NCI-H2196 treated with DMSO at 0.1 percent for 48 hours (cell line): ENCODE results near the gene NFATC4.
A peak's percentile ranks its signal among the peaks of the same experiment; 100 is the strongest.
"Not testable (repeated sequence)": the region's sequence is repeated elsewhere in the genome, so short reads cannot be mapped to it uniquely, and the experiment has no call there.

Experiments
- DNase-seq: peaks from one replicate; lab custom pipeline; 2025; ENCODE audit not compliant: unreplicated experiment; lab: John Stamatoyannopoulos, UW

The NFATC4 gene

GRCh38 chr14:24387579-24387978 lies 19.6 kb downstream of the NFATC4 start:
- DNase-seq, result not testable (repeated sequence)

GRCh38 chr14:24388474-24389179 lies 20.6 kb downstream of the NFATC4 start:
- DNase-seq, result no peak

GRCh38 chr14:24389226-24389848 lies 21.4 kb downstream of the NFATC4 start:
- no peak for DNase-seq

GRCh38 chr14:24390701-24391468 lies 22.9 kb downstream of the NFATC4 start:
- no peak for DNase-seq

GRCh38 chr14:24392325-24393091 lies 24.5 kb downstream of the NFATC4 start:
- peak; percentile 37 for DNase-seq

- DNase-seq, result no peak
Observed at GRCh38 chr14:24394275-24394674, 26.3 kb downstream of the NFATC4 start.

GRCh38 chr14:24395609-24396582 lies 27.9 kb downstream of the NFATC4 start:
- no peak for DNase-seq

- no peak for DNase-seq
Observed at GRCh38 chr14:24397639-24398292, 29.8 kb downstream of the NFATC4 start.

- DNase-seq, result no peak
Observed at GRCh38 chr14:24398293-24398652, 30.3 kb downstream of the NFATC4 start.

- no peak for DNase-seq
Observed at GRCh38 chr14:24398653-24399446, 30.9 kb downstream of the NFATC4 start, which contains the start of gene NYNRIN. Gene NYNRIN (plus strand): TSS chr14:24399003. CDS start chr14:24399247, 244 bp downstream.

GRCh38 chr14:24399447-24399822 lies 31.5 kb downstream of the NFATC4 start:
- no peak for DNase-seq

GRCh38 chr14:24399999-24400718 lies 32.2 kb downstream of the NFATC4 start:
- no peak for DNase-seq

GRCh38 chr14:24401810-24402702 lies 34.1 kb downstream of the NFATC4 start:
- DNase-seq, result no peak

- DNase-seq, result no peak
Observed at GRCh38 chr14:24403294-24403998, 35.5 kb downstream of the NFATC4 start.

- no peak for DNase-seq
Observed at GRCh38 chr14:24404814-24405213, 36.8 kb downstream of the NFATC4 start.

- DNase-seq, result no peak
Observed at GRCh38 chr14:24406416-24406815, 38.4 kb downstream of the NFATC4 start.
